ENCODE results near the gene FOLR1.

Gene FOLR1

GRCh38 chr11:72236774-72237111 is 44.8 kb downstream of the FOLR1 start:
- no peak for DNase-seq

GRCh38 chr11:72237112-72237931 is 45.4 kb downstream of the FOLR1 start:
- no peak for DNase-seq

- DNase-seq = peak; percentile 78
Measured at GRCh38 chr11:72238040-72238450, 46.1 kb downstream of the FOLR1 start.

- no peak for DNase-seq
Measured at GRCh38 chr11:72238492-72239312, 46.8 kb downstream of the FOLR1 start.

- peak; percentile 54 for DNase-seq
Measured at GRCh38 chr11:72239313-72239848, 47.4 kb downstream of the FOLR1 start.

GRCh38 chr11:72239849-72240460 is 48.0 kb downstream of the FOLR1 start:
- no peak for DNase-seq

- peak; percentile 24 for DNase-seq
Measured at GRCh38 chr11:72240461-72241290, 48.7 kb downstream of the FOLR1 start.

GRCh38 chr11:72241291-72241781 is 49.4 kb downstream of the FOLR1 start:
- DNase-seq = no peak

- no peak for DNase-seq
Measured at GRCh38 chr11:72242141-72242540, 50.2 kb downstream of the FOLR1 start.

- DNase-seq = no peak
Measured at GRCh38 chr11:72243173-72244059, 51.5 kb downstream of the FOLR1 start.

- no peak for DNase-seq
Measured at GRCh38 chr11:72244060-72244360, 52.1 kb downstream of the FOLR1 start, which contains the start of gene PHOX2A. TSS of gene PHOX2A (minus strand) at chr11:72244176. CDS start at chr11:72244004, 172 bp downstream.

- DNase-seq = no peak
Measured at GRCh38 chr11:72244361-72245262, 52.7 kb downstream of the FOLR1 start.

- no peak for DNase-seq
Measured at GRCh38 chr11:72245263-72245816, 53.4 kb downstream of the FOLR1 start.

Data from NCI-H345 (cell line).